HT1080 (cell line): Measurements from ENCODE around the gene GAL3ST3. TPM values are rescaled to one million over a fixed set of nuclear protein-coding genes. Genes with fewer than 3 reads are reported as not detected.

Source experiments
- total RNA-seq: library from RNA; depleted of rRNA; stranded (reverse); fragments of >200 nt; shearing (Covaris generic); gene quantifications from 2 replicates; pipeline ENCODE4 v1.2.3, GENCODE V29; 2014; rRNA removed

The GAL3ST3 gene
- total RNA-seq, 1 experiment from 2014 or later = not detected

Other genes with a start within 250 kb of the GAL3ST3 start
- not detected in 2 replicates for gene SNX32, start 215.2 kb downstream of the GAL3ST3 start, total RNA-seq
- gene CFL1, start 191.0 kb downstream of the GAL3ST3 start, total RNA-seq = 2,329 and 2,647 TPM in 2 replicates
- gene MUS81, start 188.7 kb downstream of the GAL3ST3 start, total RNA-seq = 62.4 and 64.9 TPM in 2 replicates
- gene EFEMP2, start 176.4 kb downstream of the GAL3ST3 start, total RNA-seq = 27.9 and 32.0 TPM in 2 replicates
- 0.24 and 0.57 TPM in 2 replicates for gene CTSW, start 169.3 kb downstream of the GAL3ST3 start, total RNA-seq
- 187 and 232 TPM in 2 replicates for gene FIBP, start 160.7 kb downstream of the GAL3ST3 start, total RNA-seq
- 135 and 146 TPM in 2 replicates for gene CCDC85B, start 158.5 kb downstream of the GAL3ST3 start, total RNA-seq
- gene FOSL1, start 148.8 kb downstream of the GAL3ST3 start, total RNA-seq = 236 and 374 TPM in 2 replicates
- 44.0 and 64.7 TPM in 2 replicates for gene C11orf68, start 130.1 kb downstream of the GAL3ST3 start, total RNA-seq
- 355 and 356 TPM in 2 replicates for gene DRAP1, start 129.7 kb downstream of the GAL3ST3 start, total RNA-seq
- 0.05 TPM in 1 of 2 replicates, not detected in the other for gene TSGA10IP, start 103.7 kb downstream of the GAL3ST3 start, total RNA-seq
- gene SART1, start 87.4 kb downstream of the GAL3ST3 start, total RNA-seq = 86.4 and 112 TPM in 2 replicates
- 45.8 and 57.5 TPM in 2 replicates for gene EIF1AD, start 47.0 kb downstream of the GAL3ST3 start, total RNA-seq
- gene BANF1, start 46.7 kb downstream of the GAL3ST3 start, total RNA-seq = 99.1 and 153 TPM in 2 replicates
- gene CST6, start 37.2 kb downstream of the GAL3ST3 start, total RNA-seq = not detected in 2 replicates
- gene CATSPER1, start 22.7 kb downstream of the GAL3ST3 start, total RNA-seq = 10.0 and 13.7 TPM in 2 replicates
- gene SF3B2, start 3.2 kb upstream of the GAL3ST3 start, total RNA-seq = 230 and 239 TPM in 2 replicates
- gene PACS1, start 21.1 kb upstream of the GAL3ST3 start, total RNA-seq = 10.4 and 17.8 TPM in 2 replicates
- 13.2 and 14.2 TPM in 2 replicates for gene KLC2, start 208.5 kb upstream of the GAL3ST3 start, total RNA-seq
- gene RAB1B, start 219.5 kb upstream of the GAL3ST3 start, total RNA-seq = 210 and 249 TPM in 2 replicates
- gene CNIH2, start 229.0 kb upstream of the GAL3ST3 start, total RNA-seq = 1.5 and 2.6 TPM in 2 replicates
- 114 and 127 TPM in 2 replicates for gene YIF1A, start 240.0 kb upstream of the GAL3ST3 start, total RNA-seq
- not detected in 2 replicates for gene TMEM151A, start 242.7 kb upstream of the GAL3ST3 start, total RNA-seq